Neural cell (in vitro differentiated cells): ENCODE data around the gene CD151. TPM values are rescaled to one million over a fixed set of nuclear protein-coding genes. Genes with fewer than 3 reads are reported as not detected.

Experiments used
- H2AFZ ChIP-seq: fragments of 200-600, 300-800 bp; sonication (generic), shearing (Covaris generic); 2 replicates; pipeline ENCODE4 v1.6.0; 2014; ENCODE audit warnings: low read depth, mild to moderate bottlenecking, antibody characterized with exemption, low read length, moderate library complexity
- H3F3A ChIP-seq: fragments of 200-600 bp; shearing (Covaris generic); 2 replicates; pipeline ENCODE4 v1.6.1; 2016; ENCODE audit warnings: mild to moderate bottlenecking, moderate library complexity, mixed read lengths, antibody characterized with exemption, low read length; ENCODE audit not compliant: insufficient read depth, poor library complexity, severe bottlenecking
- H3K27ac ChIP-seq: fragments of 200-600, 300-800 bp; sonication (generic), shearing (Covaris generic); 2 replicates; pipeline ENCODE4 v1.5.1; 2014; ENCODE audit warnings: mild to moderate bottlenecking, low read length, moderate library complexity
- H3K27me3 ChIP-seq: fragments of 300-800, 200-600 bp; sonication (generic), shearing (Covaris generic); 2 replicates; pipeline ENCODE4 v1.6.0; 2014; ENCODE audit warnings: mild to moderate bottlenecking, low read depth, low read length, moderate library complexity; ENCODE audit not compliant: insufficient read depth
- H3K36me3 ChIP-seq: fragments of 300-800, 200-600 bp; sonication (generic), shearing (Covaris generic); 2 replicates; pipeline ENCODE4 v1.5.1; 2014; ENCODE audit warnings: mild to moderate bottlenecking, antibody characterized with exemption, low read length, moderate library complexity; ENCODE audit not compliant: insufficient read depth
- H3K4me2 ChIP-seq: fragments of 300-800, 200-600 bp; sonication (generic), shearing (Covaris generic); 2 replicates; pipeline ENCODE4 v1.6.0; 2014; ENCODE audit warnings: mild to moderate bottlenecking, low read length
- H3K4me3 ChIP-seq: fragments of 300-800, 200-600 bp; sonication (generic), shearing (Covaris generic); 2 replicates; pipeline ENCODE4 v1.5.1; 2014; ENCODE audit warnings: mild to moderate bottlenecking, low read length, moderate library complexity
- H3K79me2 ChIP-seq: fragments of 200-600 bp; shearing (Covaris generic); replicated peaks from 2 replicates; pipeline ENCODE4 v1.6.0; 2014; ENCODE audit warnings: mild to moderate bottlenecking, low read length, moderate library complexity; ENCODE audit not compliant: insufficient read depth
- H3K9ac ChIP-seq: fragments of 300-800, 200-600 bp; sonication (generic), shearing (Covaris generic); 2 replicates; pipeline ENCODE4 v1.6.1; 2016; ENCODE audit warnings: mild to moderate bottlenecking, low read length, mixed read lengths
- H3K9me2 ChIP-seq: fragments of 200-600 bp; shearing (Covaris generic); 2 replicates; pipeline ENCODE4 v1.6.1; 2016; ENCODE audit warnings: mild to moderate bottlenecking, low read length, mixed read lengths; ENCODE audit not compliant: insufficient read depth
- H3K9me3 ChIP-seq: fragments of 200-600, 300-800 bp; sonication (generic), shearing (Covaris generic); 2 replicates; pipeline ENCODE4 v1.6.1; 2016; ENCODE audit warnings: mild to moderate bottlenecking, mixed run types, low read length, moderate library complexity, mixed read lengths
- H4K20me1 ChIP-seq: fragments of 200-600 bp; shearing (Covaris generic); 2 replicates; pipeline ENCODE4 v1.6.1; 2016; ENCODE audit warnings: mild to moderate bottlenecking, mixed run types; ENCODE audit not compliant: insufficient read depth
- EP300 ChIP-seq: fragments of 450-650 bp; conservative IDR thresholded peaks from 2 replicates; pipeline ENCODE4 v1.6.1; 2014; ENCODE audit warnings: antibody characterized with exemption, mild to moderate bottlenecking, moderate library complexity; ENCODE audit not compliant: poor library complexity, severe bottlenecking
- EZH2 ChIP-seq: fragments of 200-600, 300-800 bp; shearing (Covaris generic), sonication (generic); IDR thresholded peaks from 2 replicates; pipeline ENCODE4 v1.6.1; 2014; ENCODE audit warnings: antibody characterized with exemption, low read length, borderline replicate concordance, mild to moderate bottlenecking; ENCODE audit not compliant: insufficient read depth, poor library complexity, severe bottlenecking
- MXI1 ChIP-seq: fragments of 450-650 bp; conservative IDR thresholded peaks from 2 replicates; pipeline ENCODE4 v1.6.1; 2014; ENCODE audit warnings: antibody characterized with exemption, mild to moderate bottlenecking; ENCODE audit not compliant: poor library complexity, severe bottlenecking
- POLR2AphosphoS5 ChIP-seq: IDR thresholded peaks from 2 replicates; pipeline ENCODE4 v1.6.1; 2012
- RAD21 ChIP-seq: fragments of 450-650 bp; conservative IDR thresholded peaks from 2 replicates; pipeline ENCODE4 v1.6.1; 2014; ENCODE audit warnings: antibody characterized with exemption, mild to moderate bottlenecking, moderate library complexity
- SMC3 ChIP-seq: fragments of 450-650 bp; conservative IDR thresholded peaks from 2 replicates; pipeline ENCODE4 v1.6.1; 2014; ENCODE audit warnings: antibody characterized with exemption, mild to moderate bottlenecking, moderate library complexity; ENCODE audit not compliant: poor library complexity
- TAF1 ChIP-seq: IDR thresholded peaks from 2 replicates; pipeline ENCODE4 v1.6.1; 2012; ENCODE audit warnings: low read depth
- polyA plus RNA-seq: library from polyadenylated mRNA; depleted of rRNA; stranded (reverse); fragments of >200 nt; gene quantifications from 2 replicates; pipeline ENCODE4 v1.2.3, GENCODE V29; 2014
- TF ChIP-seq, protein P1 (sequence below): fragments of 450-650 bp; IDR thresholded peaks from 2 replicates; pipeline ENCODE4 v1.5.1; 2014; ENCODE audit warnings: antibody characterized with exemption, mild to moderate bottlenecking, moderate library complexity; ENCODE audit not compliant: poor library complexity, severe bottlenecking
- TF ChIP-seq, protein P2 (sequence below): IDR thresholded peaks from 2 replicates; pipeline ENCODE4 v1.6.1; 2012; ENCODE audit warnings: borderline replicate concordance

CD151 gene
- polyA plus RNA-seq, 1 donor from 2014 or later: 70.8 TPM

GRCh38 chr11:856397-856796 lies 23.6 kb downstream of the CD151 start:
- Histone ChIP-seq H3K9me2 (no peaks in the 10 kb centered on the region), H3K27ac (peak overlapping the region; percentile 28), H3K9ac (peak overlapping the region; percentile 23), H3K9me3 (no peaks in the 10 kb centered on the region), H3K4me2 (no peak overlapping the region), H3F3A (no peaks in the 10 kb centered on the region), H3K27me3 (no peaks in the 10 kb centered on the region), H2AFZ (no peak overlapping the region), H3K36me3 (no peaks in the 10 kb centered on the region), H4K20me1 (no peaks in the 10 kb centered on the region), H3K4me3 (peak overlapping the region; percentile 30), H3K79me2 (no peaks in the 10 kb centered on the region)
- TF ChIP-seq SMC3 (no peak), MXI1 (no peak), RAD21 (no peak), TAF1 (no peak), EZH2 (no peak), POLR2AphosphoS5 (no peak), EP300 (no peak)
- TF ChIP-seq, protein P1, sequence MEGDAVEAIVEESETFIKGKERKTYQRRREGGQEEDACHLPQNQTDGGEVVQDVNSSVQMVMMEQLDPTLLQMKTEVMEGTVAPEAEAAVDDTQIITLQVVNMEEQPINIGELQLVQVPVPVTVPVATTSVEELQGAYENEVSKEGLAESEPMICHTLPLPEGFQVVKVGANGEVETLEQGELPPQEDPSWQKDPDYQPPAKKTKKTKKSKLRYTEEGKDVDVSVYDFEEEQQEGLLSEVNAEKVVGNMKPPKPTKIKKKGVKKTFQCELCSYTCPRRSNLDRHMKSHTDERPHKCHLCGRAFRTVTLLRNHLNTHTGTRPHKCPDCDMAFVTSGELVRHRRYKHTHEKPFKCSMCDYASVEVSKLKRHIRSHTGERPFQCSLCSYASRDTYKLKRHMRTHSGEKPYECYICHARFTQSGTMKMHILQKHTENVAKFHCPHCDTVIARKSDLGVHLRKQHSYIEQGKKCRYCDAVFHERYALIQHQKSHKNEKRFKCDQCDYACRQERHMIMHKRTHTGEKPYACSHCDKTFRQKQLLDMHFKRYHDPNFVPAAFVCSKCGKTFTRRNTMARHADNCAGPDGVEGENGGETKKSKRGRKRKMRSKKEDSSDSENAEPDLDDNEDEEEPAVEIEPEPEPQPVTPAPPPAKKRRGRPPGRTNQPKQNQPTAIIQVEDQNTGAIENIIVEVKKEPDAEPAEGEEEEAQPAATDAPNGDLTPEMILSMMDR: no peak
- TF ChIP-seq, protein P2, sequence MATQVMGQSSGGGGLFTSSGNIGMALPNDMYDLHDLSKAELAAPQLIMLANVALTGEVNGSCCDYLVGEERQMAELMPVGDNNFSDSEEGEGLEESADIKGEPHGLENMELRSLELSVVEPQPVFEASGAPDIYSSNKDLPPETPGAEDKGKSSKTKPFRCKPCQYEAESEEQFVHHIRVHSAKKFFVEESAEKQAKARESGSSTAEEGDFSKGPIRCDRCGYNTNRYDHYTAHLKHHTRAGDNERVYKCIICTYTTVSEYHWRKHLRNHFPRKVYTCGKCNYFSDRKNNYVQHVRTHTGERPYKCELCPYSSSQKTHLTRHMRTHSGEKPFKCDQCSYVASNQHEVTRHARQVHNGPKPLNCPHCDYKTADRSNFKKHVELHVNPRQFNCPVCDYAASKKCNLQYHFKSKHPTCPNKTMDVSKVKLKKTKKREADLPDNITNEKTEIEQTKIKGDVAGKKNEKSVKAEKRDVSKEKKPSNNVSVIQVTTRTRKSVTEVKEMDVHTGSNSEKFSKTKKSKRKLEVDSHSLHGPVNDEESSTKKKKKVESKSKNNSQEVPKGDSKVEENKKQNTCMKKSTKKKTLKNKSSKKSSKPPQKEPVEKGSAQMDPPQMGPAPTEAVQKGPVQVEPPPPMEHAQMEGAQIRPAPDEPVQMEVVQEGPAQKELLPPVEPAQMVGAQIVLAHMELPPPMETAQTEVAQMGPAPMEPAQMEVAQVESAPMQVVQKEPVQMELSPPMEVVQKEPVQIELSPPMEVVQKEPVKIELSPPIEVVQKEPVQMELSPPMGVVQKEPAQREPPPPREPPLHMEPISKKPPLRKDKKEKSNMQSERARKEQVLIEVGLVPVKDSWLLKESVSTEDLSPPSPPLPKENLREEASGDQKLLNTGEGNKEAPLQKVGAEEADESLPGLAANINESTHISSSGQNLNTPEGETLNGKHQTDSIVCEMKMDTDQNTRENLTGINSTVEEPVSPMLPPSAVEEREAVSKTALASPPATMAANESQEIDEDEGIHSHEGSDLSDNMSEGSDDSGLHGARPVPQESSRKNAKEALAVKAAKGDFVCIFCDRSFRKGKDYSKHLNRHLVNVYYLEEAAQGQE: no peak

DNA sequence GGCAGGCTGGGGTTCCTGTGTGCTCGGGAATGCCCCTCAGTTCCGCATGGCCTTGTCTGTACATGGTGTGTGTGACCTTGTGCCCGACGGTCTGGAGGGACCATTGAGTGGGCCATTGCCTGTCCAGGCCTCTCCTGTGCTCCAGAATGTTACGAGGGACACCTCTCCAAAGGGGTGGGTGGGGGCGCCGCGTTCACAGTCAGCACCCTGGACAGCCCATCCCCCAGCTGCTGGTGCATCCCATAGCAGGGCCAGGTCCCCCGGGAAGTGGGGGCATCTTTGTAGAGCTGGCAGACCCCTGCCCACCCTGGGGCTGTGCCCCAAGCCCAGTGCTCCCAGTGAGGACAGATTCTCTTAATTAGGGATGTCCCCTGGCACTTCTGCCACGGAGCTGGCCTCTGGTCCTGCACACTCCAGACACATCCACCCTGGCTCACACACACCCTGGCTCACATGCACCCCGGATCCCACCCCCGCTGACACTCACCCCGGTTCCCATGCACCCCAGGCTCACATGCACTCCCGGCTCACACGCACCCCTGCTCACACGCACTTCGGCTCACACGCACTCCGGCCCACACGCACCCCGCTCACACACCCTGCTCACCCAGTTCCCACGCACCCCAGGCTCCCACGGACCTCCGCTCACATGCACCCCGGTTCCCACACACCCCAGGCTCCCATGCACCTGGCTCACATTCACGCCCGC lies 25.5 kb downstream of the CD151 start:
- Histone ChIP-seq H3K4me3 (no peak overlapping the region), H3K9me2 (no peaks in the 10 kb centered on the region), H3K27me3 (no peaks in the 10 kb centered on the region), H3K27ac (no peak overlapping the region), H3F3A (no peaks in the 10 kb centered on the region), H3K36me3 (no peaks in the 10 kb centered on the region), H3K9ac (no peak overlapping the region), H3K79me2 (no peaks in the 10 kb centered on the region), H3K9me3 (no peaks in the 10 kb centered on the region), H4K20me1 (no peaks in the 10 kb centered on the region), H2AFZ (no peak overlapping the region), H3K4me2 (no peak overlapping the region)
- TF ChIP-seq RAD21 (no peak), EP300 (no peak), TAF1 (no peak), POLR2AphosphoS5 (no peak), SMC3 (no peak), EZH2 (no peak), MXI1 (no peak)
- TF ChIP-seq, protein P2: no peak
- TF ChIP-seq, protein P1: no peak
